Ishikawa (cell line): Measurements from ENCODE around the gene ERVFRD-1.

Experiments used
- EP300 ChIP-seq: IDR thresholded peaks from 2 replicates; pipeline ENCODE4 v1.6.1; 2012; ENCODE audit warnings: borderline replicate concordance
- RAD21 ChIP-seq: IDR thresholded peaks from 2 replicates; pipeline ENCODE4 v1.6.1; 2012; ENCODE audit warnings: low read depth
- TF ChIP-seq, protein P1 (sequence below): IDR thresholded peaks from 2 replicates; pipeline ENCODE4 v1.6.1; 2012

DNA sequence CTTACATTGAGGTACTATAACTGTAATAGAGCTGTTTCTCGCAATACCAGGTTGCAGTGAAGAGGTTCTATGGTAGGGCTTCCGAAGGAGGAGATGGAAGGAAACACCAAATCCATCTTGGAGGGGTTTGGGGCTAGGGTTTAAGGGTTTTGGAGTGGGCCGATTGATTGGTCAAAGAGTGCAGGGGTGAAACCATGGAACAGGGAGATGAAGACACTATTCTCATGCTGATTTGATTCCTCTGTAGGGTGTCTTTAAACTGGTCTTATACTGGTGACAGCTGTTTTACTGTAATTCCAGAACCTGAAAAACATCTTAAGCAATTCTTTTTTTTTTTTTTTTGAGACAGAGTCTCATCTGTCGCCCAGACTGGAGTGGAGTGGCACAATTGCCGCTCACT lies 10.1 kb downstream of the ERVFRD-1 start:
- TF ChIP-seq RAD21 (no peak), EP300 (no peak)
- TF ChIP-seq, protein P1, sequence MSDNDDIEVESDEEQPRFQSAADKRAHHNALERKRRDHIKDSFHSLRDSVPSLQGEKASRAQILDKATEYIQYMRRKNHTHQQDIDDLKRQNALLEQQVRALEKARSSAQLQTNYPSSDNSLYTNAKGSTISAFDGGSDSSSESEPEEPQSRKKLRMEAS: no peak
